HEK293 (cell line): ENCODE data around the gene IBTK.

Experiments used
- KLF9 ChIP-seq: fragments of 450-650 bp; formaldehyde crosslinking; IDR thresholded peaks from 2 replicates; pipeline ENCODE4 v1.5.1; 2016; ENCODE audit warnings: missing biosample characterization, missing genetic modification characterization, low read depth
- OVOL3 ChIP-seq: fragments of 450-650 bp; formaldehyde crosslinking; IDR thresholded peaks from 2 replicates; pipeline ENCODE4 v1.5.1; 2016; ENCODE audit warnings: missing biosample characterization, missing genetic modification characterization
- PRDM1 ChIP-seq: fragments of 450-650 bp; formaldehyde crosslinking; IDR thresholded peaks from 2 replicates; pipeline ENCODE4; 2016; ENCODE audit warnings: missing biosample characterization, missing genetic modification characterization
- SP3 ChIP-seq: fragments of 450-650 bp; formaldehyde crosslinking; IDR thresholded peaks from 2 replicates; pipeline ENCODE4 v1.5.1; 2016; ENCODE audit warnings: missing biosample characterization, missing genetic modification characterization
- ZFP69B ChIP-seq: fragments of 450-650 bp; formaldehyde crosslinking; IDR thresholded peaks from 2 replicates; pipeline ENCODE4 v1.5.1; 2016; ENCODE audit warnings: missing biosample characterization, missing genetic modification characterization
- ZNF133 ChIP-seq: fragments of 450-650 bp; formaldehyde crosslinking; IDR thresholded peaks from 2 replicates; pipeline ENCODE4 v1.5.1; 2016; ENCODE audit warnings: missing biosample characterization, missing genetic modification characterization
- ZNF214 ChIP-seq: fragments of 450-650 bp; formaldehyde crosslinking; IDR thresholded peaks from 2 replicates; pipeline ENCODE4 v1.5.1; 2017; ENCODE audit warnings: missing biosample characterization, mild to moderate bottlenecking, missing genetic modification characterization, borderline replicate concordance
- ZNF48 ChIP-seq: fragments of 450-650 bp; formaldehyde crosslinking; IDR thresholded peaks from 2 replicates; pipeline ENCODE4 v1.5.1; 2016; ENCODE audit warnings: missing biosample characterization, missing genetic modification characterization
- ZNF596 ChIP-seq: fragments of 450-650 bp; IDR thresholded peaks from 2 replicates; pipeline ENCODE4 v1.5.0; 2018; ENCODE audit warnings: missing biosample characterization, mild to moderate bottlenecking, missing genetic modification characterization, moderate library complexity
- ZNF624 ChIP-seq: fragments of 450-650 bp; formaldehyde crosslinking; IDR thresholded peaks from 2 replicates; pipeline ENCODE4 v1.5.1; 2017; ENCODE audit warnings: missing biosample characterization, missing genetic modification characterization
- ZNF658 ChIP-seq: fragments of 450-650 bp; formaldehyde crosslinking; IDR thresholded peaks from 2 replicates; pipeline ENCODE4; 2016; ENCODE audit warnings: missing biosample characterization, missing genetic modification characterization
- TF ChIP-seq, protein P1 (sequence below): fragments of 450-650 bp; formaldehyde crosslinking; IDR thresholded peaks from 2 replicates; pipeline ENCODE4 v1.5.1; 2017; ENCODE audit warnings: missing biosample characterization, missing genetic modification characterization
- TF ChIP-seq, protein P2 (sequence below): fragments of 450-650 bp; formaldehyde crosslinking; IDR thresholded peaks from 2 replicates; pipeline ENCODE4 v1.5.1; 2016; ENCODE audit warnings: missing biosample characterization, missing genetic modification characterization
- TF ChIP-seq, protein P3 (sequence below): fragments of 450-650 bp; formaldehyde crosslinking; IDR thresholded peaks from 2 replicates; pipeline ENCODE4 v1.5.1; 2016; ENCODE audit warnings: missing biosample characterization, missing genetic modification characterization, borderline replicate concordance
- TF ChIP-seq, protein P4 (sequence below): fragments of 450-650 bp; formaldehyde crosslinking; IDR thresholded peaks from 2 replicates; pipeline ENCODE4 v1.5.1; 2017; ENCODE audit warnings: missing biosample characterization, missing genetic modification characterization
- TF ChIP-seq, protein P5 (sequence below): fragments of 450-650 bp; formaldehyde crosslinking; IDR thresholded peaks from 2 replicates; pipeline ENCODE4 v1.5.1; 2016; ENCODE audit warnings: missing biosample characterization, missing genetic modification characterization
- TF ChIP-seq, protein P6 (sequence below): fragments of 450-650 bp; formaldehyde crosslinking; IDR thresholded peaks from 2 replicates; pipeline ENCODE4 v1.5.1; 2017; ENCODE audit warnings: missing biosample characterization, missing genetic modification characterization
- TF ChIP-seq, protein P7 (sequence below): fragments of 450-650 bp; formaldehyde crosslinking; IDR thresholded peaks from 2 replicates; pipeline ENCODE4 v1.5.1; 2016; ENCODE audit warnings: missing biosample characterization, missing genetic modification characterization, borderline replicate concordance

Gene IBTK

DNA sequence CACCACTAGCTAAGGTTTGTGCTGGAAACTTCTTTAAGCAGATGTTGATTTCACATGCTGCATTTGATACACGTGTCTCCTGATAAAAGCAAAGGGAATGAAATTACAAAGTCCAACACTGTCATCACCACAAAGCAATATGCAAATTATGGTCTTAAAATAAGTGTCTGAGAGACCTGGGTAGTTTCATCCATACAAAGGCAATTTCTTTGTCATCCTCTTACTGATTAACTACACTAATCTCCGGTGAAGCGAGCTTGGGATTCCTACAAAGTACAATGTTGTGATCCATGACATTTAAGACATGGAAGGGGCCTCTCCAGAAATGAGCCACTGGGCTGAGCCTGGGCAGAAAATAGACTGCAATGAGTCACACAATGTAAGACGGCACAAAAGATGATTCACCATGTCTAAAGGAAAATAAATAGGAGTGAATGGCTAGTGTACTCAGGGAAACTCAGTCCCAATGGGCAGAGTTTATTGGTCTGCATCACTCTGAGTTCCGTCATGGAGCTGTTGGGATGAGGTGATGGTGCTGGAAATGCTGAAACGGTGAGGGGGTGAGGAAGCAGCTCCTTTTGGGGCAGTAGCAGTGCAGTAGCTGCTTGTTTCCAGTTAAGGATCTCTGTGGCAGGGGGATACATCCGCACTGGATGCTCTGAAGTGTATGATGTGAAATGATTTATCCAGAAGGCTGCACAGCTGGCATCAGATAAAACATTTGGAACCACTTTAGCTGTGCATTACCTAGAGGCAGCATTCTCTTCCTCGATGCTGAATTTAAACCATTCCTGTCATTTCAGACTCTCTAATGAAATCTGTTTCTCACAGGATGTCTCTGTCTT is 103.3 kb downstream of the IBTK start (continued):
- TF ChIP-seq, protein P1, sequence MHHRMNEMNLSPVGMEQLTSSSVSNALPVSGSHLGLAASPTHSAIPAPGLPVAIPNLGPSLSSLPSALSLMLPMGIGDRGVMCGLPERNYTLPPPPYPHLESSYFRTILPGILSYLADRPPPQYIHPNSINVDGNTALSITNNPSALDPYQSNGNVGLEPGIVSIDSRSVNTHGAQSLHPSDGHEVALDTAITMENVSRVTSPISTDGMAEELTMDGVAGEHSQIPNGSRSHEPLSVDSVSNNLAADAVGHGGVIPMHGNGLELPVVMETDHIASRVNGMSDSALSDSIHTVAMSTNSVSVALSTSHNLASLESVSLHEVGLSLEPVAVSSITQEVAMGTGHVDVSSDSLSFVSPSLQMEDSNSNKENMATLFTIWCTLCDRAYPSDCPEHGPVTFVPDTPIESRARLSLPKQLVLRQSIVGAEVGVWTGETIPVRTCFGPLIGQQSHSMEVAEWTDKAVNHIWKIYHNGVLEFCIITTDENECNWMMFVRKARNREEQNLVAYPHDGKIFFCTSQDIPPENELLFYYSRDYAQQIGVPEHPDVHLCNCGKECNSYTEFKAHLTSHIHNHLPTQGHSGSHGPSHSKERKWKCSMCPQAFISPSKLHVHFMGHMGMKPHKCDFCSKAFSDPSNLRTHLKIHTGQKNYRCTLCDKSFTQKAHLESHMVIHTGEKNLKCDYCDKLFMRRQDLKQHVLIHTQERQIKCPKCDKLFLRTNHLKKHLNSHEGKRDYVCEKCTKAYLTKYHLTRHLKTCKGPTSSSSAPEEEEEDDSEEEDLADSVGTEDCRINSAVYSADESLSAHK (tag by site-specific recombination): peak; percentile 19; the same call in 1 of the 2 replicates
- TF ChIP-seq OVOL3 (tag by site-specific recombination): no peak; the same call in 1 of the 2 replicates
- TF ChIP-seq PRDM1: peak; percentile 66
- TF ChIP-seq, protein P2, sequence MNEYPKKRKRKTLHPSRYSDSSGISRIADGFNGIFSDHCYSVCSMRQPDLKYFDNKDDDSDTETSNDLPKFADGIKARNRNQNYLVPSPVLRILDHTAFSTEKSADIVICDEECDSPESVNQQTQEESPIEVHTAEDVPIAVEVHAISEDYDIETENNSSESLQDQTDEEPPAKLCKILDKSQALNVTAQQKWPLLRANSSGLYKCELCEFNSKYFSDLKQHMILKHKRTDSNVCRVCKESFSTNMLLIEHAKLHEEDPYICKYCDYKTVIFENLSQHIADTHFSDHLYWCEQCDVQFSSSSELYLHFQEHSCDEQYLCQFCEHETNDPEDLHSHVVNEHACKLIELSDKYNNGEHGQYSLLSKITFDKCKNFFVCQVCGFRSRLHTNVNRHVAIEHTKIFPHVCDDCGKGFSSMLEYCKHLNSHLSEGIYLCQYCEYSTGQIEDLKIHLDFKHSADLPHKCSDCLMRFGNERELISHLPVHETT (tag by site-specific recombination): peak; percentile 92
- no peak for TF ChIP-seq ZNF658 (tag by site-specific recombination)
- no peak for TF ChIP-seq ZNF214 (tag by site-specific recombination)
- TF ChIP-seq, protein P3, sequence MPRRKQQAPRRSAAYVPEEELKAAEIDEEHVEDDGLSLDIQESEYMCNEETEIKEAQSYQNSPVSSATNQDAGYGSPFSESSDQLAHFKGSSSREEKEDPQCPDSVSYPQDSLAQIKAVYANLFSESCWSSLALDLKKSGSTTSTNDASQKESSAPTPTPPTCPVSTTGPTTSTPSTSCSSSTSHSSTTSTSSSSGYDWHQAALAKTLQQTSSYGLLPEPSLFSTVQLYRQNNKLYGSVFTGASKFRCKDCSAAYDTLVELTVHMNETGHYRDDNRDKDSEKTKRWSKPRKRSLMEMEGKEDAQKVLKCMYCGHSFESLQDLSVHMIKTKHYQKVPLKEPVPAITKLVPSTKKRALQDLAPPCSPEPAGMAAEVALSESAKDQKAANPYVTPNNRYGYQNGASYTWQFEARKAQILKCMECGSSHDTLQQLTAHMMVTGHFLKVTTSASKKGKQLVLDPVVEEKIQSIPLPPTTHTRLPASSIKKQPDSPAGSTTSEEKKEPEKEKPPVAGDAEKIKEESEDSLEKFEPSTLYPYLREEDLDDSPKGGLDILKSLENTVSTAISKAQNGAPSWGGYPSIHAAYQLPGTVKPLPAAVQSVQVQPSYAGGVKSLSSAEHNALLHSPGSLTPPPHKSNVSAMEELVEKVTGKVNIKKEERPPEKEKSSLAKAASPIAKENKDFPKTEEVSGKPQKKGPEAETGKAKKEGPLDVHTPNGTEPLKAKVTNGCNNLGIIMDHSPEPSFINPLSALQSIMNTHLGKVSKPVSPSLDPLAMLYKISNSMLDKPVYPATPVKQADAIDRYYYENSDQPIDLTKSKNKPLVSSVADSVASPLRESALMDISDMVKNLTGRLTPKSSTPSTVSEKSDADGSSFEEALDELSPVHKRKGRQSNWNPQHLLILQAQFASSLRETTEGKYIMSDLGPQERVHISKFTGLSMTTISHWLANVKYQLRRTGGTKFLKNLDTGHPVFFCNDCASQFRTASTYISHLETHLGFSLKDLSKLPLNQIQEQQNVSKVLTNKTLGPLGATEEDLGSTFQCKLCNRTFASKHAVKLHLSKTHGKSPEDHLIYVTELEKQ (tag by site-specific recombination): peak; percentile 88; the same call in 1 of the 2 replicates
- TF ChIP-seq, protein P4, sequence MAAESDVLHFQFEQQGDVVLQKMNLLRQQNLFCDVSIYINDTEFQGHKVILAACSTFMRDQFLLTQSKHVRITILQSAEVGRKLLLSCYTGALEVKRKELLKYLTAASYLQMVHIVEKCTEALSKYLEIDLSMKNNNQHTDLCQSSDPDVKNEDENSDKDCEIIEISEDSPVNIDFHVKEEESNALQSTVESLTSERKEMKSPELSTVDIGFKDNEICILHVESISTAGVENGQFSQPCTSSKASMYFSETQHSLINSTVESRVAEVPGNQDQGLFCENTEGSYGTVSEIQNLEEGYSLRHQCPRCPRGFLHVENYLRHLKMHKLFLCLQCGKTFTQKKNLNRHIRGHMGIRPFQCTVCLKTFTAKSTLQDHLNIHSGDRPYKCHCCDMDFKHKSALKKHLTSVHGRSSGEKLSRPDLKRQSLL: peak; percentile 83
- no peak for TF ChIP-seq ZNF48 (tag by site-specific recombination)
- no peak for TF ChIP-seq KLF9 (tag by site-specific recombination)
- TF ChIP-seq, protein P5, sequence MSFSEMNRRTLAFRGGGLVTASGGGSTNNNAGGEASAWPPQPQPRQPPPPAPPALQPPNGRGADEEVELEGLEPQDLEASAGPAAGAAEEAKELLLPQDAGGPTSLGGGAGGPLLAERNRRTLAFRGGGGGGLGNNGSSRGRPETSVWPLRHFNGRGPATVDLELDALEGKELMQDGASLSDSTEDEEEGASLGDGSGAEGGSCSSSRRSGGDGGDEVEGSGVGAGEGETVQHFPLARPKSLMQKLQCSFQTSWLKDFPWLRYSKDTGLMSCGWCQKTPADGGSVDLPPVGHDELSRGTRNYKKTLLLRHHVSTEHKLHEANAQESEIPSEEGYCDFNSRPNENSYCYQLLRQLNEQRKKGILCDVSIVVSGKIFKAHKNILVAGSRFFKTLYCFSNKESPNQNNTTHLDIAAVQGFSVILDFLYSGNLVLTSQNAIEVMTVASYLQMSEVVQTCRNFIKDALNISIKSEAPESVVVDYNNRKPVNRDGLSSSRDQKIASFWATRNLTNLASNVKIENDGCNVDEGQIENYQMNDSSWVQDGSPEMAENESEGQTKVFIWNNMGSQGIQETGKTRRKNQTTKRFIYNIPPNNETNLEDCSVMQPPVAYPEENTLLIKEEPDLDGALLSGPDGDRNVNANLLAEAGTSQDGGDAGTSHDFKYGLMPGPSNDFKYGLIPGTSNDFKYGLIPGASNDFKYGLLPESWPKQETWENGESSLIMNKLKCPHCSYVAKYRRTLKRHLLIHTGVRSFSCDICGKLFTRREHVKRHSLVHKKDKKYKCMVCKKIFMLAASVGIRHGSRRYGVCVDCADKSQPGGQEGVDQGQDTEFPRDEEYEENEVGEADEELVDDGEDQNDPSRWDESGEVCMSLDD (tag by site-specific recombination): peak; percentile 48; the same call in 1 of the 2 replicates
- no peak for TF ChIP-seq ZNF596
- TF ChIP-seq ZNF624 (tag by site-specific recombination): no peak
- TF ChIP-seq, protein P6, sequence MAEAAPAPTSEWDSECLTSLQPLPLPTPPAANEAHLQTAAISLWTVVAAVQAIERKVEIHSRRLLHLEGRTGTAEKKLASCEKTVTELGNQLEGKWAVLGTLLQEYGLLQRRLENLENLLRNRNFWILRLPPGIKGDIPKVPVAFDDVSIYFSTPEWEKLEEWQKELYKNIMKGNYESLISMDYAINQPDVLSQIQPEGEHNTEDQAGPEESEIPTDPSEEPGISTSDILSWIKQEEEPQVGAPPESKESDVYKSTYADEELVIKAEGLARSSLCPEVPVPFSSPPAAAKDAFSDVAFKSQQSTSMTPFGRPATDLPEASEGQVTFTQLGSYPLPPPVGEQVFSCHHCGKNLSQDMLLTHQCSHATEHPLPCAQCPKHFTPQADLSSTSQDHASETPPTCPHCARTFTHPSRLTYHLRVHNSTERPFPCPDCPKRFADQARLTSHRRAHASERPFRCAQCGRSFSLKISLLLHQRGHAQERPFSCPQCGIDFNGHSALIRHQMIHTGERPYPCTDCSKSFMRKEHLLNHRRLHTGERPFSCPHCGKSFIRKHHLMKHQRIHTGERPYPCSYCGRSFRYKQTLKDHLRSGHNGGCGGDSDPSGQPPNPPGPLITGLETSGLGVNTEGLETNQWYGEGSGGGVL (tag by site-specific recombination): 0 out of 2 replicates have a peak, but pooled peaks have one; percentile 6
- no peak for TF ChIP-seq ZNF133 (tag by site-specific recombination)
- TF ChIP-seq, protein P7, sequence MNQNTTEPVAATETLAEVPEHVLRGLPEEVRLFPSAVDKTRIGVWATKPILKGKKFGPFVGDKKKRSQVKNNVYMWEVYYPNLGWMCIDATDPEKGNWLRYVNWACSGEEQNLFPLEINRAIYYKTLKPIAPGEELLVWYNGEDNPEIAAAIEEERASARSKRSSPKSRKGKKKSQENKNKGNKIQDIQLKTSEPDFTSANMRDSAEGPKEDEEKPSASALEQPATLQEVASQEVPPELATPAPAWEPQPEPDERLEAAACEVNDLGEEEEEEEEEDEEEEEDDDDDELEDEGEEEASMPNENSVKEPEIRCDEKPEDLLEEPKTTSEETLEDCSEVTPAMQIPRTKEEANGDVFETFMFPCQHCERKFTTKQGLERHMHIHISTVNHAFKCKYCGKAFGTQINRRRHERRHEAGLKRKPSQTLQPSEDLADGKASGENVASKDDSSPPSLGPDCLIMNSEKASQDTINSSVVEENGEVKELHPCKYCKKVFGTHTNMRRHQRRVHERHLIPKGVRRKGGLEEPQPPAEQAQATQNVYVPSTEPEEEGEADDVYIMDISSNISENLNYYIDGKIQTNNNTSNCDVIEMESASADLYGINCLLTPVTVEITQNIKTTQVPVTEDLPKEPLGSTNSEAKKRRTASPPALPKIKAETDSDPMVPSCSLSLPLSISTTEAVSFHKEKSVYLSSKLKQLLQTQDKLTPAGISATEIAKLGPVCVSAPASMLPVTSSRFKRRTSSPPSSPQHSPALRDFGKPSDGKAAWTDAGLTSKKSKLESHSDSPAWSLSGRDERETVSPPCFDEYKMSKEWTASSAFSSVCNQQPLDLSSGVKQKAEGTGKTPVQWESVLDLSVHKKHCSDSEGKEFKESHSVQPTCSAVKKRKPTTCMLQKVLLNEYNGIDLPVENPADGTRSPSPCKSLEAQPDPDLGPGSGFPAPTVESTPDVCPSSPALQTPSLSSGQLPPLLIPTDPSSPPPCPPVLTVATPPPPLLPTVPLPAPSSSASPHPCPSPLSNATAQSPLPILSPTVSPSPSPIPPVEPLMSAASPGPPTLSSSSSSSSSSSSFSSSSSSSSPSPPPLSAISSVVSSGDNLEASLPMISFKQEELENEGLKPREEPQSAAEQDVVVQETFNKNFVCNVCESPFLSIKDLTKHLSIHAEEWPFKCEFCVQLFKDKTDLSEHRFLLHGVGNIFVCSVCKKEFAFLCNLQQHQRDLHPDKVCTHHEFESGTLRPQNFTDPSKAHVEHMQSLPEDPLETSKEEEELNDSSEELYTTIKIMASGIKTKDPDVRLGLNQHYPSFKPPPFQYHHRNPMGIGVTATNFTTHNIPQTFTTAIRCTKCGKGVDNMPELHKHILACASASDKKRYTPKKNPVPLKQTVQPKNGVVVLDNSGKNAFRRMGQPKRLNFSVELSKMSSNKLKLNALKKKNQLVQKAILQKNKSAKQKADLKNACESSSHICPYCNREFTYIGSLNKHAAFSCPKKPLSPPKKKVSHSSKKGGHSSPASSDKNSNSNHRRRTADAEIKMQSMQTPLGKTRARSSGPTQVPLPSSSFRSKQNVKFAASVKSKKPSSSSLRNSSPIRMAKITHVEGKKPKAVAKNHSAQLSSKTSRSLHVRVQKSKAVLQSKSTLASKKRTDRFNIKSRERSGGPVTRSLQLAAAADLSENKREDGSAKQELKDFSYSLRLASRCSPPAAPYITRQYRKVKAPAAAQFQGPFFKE (tag by site-specific recombination): no peak
- peak; percentile 13; the same call in 1 of the 2 replicates for TF ChIP-seq SP3 (tag by site-specific recombination)
- TF ChIP-seq ZFP69B: peak; percentile 65
